ENCODE results near the gene KCNK6. TPM values are rescaled to one million over a fixed set of nuclear protein-coding genes. Genes with fewer than 3 reads are reported as not detected.

KCNK6 gene
- 10 to 100 TPM in 3 of 5 donors, 1 to 10 TPM in 2; 4.8 to 12.9 (median 12.6) TPM for total RNA-seq
- 5.2 TPM for total RNA-seq (2013)
- 12.1 to 50.2 (median 24.7) reads per million in 29 experiments for total RNA-seq

DNA sequence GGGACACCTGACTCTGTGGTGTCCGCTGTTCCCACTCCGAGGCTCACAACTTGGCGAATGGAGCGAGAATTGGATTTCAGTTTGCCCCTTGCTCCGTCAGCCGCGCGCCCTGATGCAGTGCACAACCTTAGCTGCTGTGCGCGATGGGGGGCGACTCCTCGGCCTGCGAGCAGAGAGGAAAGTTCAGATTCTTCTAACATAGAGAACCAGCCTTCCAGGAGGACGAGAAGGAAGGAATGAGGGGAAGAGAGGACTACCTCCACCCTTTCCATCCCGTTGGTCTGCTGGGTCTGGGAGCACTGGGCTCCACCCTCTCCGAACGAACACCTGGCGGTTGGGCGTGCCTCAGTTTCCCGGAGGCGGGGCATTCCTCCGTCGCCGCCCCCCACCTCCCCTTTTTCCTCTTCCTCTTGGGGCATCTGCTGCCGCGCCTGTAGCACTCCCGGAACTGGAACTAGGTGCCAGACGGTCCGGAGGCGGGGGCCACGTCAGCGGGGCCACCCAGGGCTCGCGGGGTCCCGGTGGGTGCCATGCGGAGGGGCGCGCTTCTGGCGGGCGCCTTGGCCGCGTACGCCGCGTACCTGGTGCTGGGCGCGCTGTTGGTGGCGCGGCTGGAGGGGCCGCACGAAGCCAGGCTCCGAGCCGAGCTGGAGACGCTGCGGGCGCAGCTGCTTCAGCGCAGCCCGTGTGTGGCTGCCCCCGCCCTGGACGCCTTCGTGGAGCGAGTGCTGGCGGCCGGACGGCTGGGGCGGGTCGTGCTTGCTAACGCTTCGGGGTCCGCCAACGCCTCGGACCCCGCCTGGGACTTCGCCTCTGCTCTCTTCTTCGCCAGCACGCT lies at the start of gene KCNK6:
Gene KCNK6, plus strand, starts transcription at position 425 of the 838 bp plus-strand sequence. Its CDS starts 106 bp downstream, at position 531.
- H3K36me3 ChIP-seq (ENCODE audit: control insufficient read depth in 2 of 2, extremely low read depth in 1 of 2, insufficient read depth in 1 of 2, low read length in 1 of 2) = peaks cover 0 to 3% of the 10 kb centered on the region in 2 donors
- ChIA-PET POLR2A (no interaction called here), CTCF (interaction anchor here in 1 of 2 donors (0.6 kb wide), 1 partner anchor 197 kb away, joined by 3 read pairs; no protein-coding TSS in a partner anchor)
- H3K4me3 ChIP-seq (ENCODE audit: control insufficient read depth in 1 of 2, extremely low read depth in 1 of 2, low read length in 1 of 2) = peak within 1 kb of the TSS; percentile 65 to 72
- WGBS (ENCODE audit: insufficient coverage) = 2% methylated on average over 48 of the region's 76 CpGs
- Mint-ChIP-seq H3K27me3 (no peaks in the 10 kb centered on the region), H3K9me3 (no peaks in the 10 kb centered on the region), H3K4me1 (peaks cover 53 to 59% (median 54%) of the 10 kb centered on the region in 3 donors), H3K27ac (peak within 1 kb of the TSS; percentile 71 to 73), H3K36me3 (no peaks in the 10 kb centered on the region), H3K4me3 (peak within 1 kb of the TSS; percentile 78 to 85 (median 85))
- H3K4me1 ChIP-seq (ENCODE audit: control insufficient read depth in 1 of 2, extremely low read depth in 1 of 2, insufficient read depth in 2 of 2, low read length in 2 of 2) = peaks cover 9 to 60% of the 10 kb centered on the region in 2 experiments
- peak within 1 kb of the TSS; percentile 53 for H3K27ac ChIP-seq (ENCODE audit: low read length)
- ATAC-seq (replicated peaks in 1 of 4) (peak in 2 of 4 experiments; percentile 7 to 13), DNase-seq (peak in 22 of 35 experiments; percentile 5 to 55 (median 14))
- H3K27me3 ChIP-seq (replicated peaks in 1 of 2; ENCODE audit: control insufficient read depth in 2 of 2, extremely low read depth in 1 of 2, insufficient read depth in 2 of 2, low read length in 1 of 2) = no peaks in the 10 kb centered on the region
- no peaks in the 10 kb centered on the region for H3K9me3 ChIP-seq

DNA sequence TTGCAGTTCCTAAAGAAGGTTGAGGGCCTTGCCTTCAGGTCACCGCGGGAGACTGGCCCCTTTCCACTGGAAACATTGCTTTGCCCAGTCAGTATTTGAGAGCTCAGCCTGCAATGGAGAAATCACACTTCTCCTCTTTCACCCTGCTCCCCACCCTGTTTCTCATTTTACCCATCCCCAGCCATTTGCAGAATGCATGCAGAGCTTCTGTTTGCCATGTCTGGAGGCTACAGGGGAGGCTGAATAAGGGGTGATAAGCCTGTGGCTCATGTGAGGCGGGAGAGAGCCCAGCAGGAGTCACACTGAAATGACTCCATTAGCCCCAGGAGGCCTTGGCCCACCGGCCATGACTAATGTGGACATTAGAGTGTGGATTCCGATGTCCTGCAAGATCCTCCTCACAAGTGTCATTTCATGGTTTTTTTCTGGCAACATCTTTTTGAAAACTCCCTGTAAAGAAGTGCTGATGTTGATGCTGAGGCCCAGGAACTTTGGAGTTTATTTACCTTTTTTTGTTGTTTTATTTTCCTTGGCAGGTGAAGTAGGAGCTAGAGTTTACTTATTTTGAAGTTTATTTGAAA lies 49.0 kb upstream of the KCNK6 start:
- CTCF ChIA-PET = interaction anchor here (0.5 to 0.6 kb wide), 2 partner anchors 36 to 64 kb away, joined by 5 read pairs; no protein-coding TSS in a partner anchor
- peaks cover 6% of the 10 kb centered on the region for H3K36me3 Mint-ChIP-seq
- ATAC-seq (replicated peaks in 1 of 4) = no peak
- POLR2A ChIA-PET = no interaction called here
- Histone ChIP-seq H3K27me3 (replicated peaks in 1 of 2; ENCODE audit: control insufficient read depth in 2 of 2, extremely low read depth in 1 of 2, insufficient read depth in 2 of 2, low read length in 1 of 2) (no peaks in the 10 kb centered on the region), H3K4me3 (ENCODE audit: control insufficient read depth in 1 of 2, extremely low read depth in 1 of 2, low read length in 1 of 2) (no peak overlapping the region), H3K9me3 (no peaks in the 10 kb centered on the region), H3K4me1 (ENCODE audit: control insufficient read depth in 1 of 2, extremely low read depth in 1 of 2, insufficient read depth in 2 of 2, low read length in 2 of 2) (peaks cover 0 to 2% of the 10 kb centered on the region in 2 experiments), H3K36me3 (ENCODE audit: control insufficient read depth in 2 of 2, extremely low read depth in 1 of 2, insufficient read depth in 1 of 2, low read length in 1 of 2) (no peaks in the 10 kb centered on the region), H3K27ac (ENCODE audit: low read length) (no peak overlapping the region)
- peaks cover 16 to 22% (median 21%) of the 10 kb centered on the region in 3 donors for H3K4me1 Mint-ChIP-seq
- 93% methylated on average over 4 of the region's 5 CpGs for WGBS (ENCODE audit: insufficient coverage)
- no peak overlapping the region for H3K27ac Mint-ChIP-seq
- H3K4me3 Mint-ChIP-seq = no peak overlapping the region
- H3K27me3 Mint-ChIP-seq = no peaks in the 10 kb centered on the region
- no peak for DNase-seq
- H3K9me3 Mint-ChIP-seq = no peaks in the 10 kb centered on the region

DNA sequence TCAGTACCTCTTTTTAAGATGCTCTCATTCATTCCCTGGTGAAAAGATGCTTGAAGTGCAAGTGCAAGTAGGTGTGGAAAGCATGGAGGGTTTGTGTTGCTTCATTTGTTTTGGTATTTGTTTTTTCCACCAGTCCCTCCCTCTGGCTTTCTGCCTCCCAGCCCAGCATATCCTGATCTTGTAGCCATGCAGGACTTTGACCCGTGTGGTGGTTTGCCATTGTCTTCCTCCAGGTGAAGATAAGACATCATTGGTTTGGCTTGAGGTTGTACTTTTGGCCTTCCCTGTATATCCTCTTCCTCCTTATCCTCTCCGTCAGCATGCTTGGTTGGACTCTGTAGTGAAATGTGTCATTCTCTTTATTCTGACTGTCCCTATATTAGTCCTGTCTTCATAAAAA lies 46.1 kb upstream of the KCNK6 start:
- CTCF ChIA-PET = no interaction called here
- H3K36me3 ChIP-seq (ENCODE audit: control insufficient read depth in 2 of 2, extremely low read depth in 1 of 2, insufficient read depth in 1 of 2, low read length in 1 of 2) = no peaks in the 10 kb centered on the region
- POLR2A ChIA-PET = no interaction called here
- Mint-ChIP-seq H3K27me3 (no peaks in the 10 kb centered on the region), H3K36me3 (peaks cover 6% of the 10 kb centered on the region), H3K4me3 (no peak overlapping the region), H3K9me3 (no peaks in the 10 kb centered on the region), H3K27ac (no peak overlapping the region), H3K4me1 (peaks cover 0 to under 1% (median 0%) of the 10 kb centered on the region in 3 donors)
- no peaks in the 10 kb centered on the region for H3K9me3 ChIP-seq
- no peak for DNase-seq
- no peak overlapping the region for H3K27ac ChIP-seq (ENCODE audit: low read length)
- ATAC-seq (replicated peaks in 1 of 4) = no peak
- no peak overlapping the region for H3K4me3 ChIP-seq (ENCODE audit: control insufficient read depth in 1 of 2, extremely low read depth in 1 of 2, low read length in 1 of 2)
- no CpG with 5 or more reads among the region's 2 CpGs for WGBS (ENCODE audit: insufficient coverage)
- no peaks in the 10 kb centered on the region for H3K27me3 ChIP-seq (replicated peaks in 1 of 2; ENCODE audit: control insufficient read depth in 2 of 2, extremely low read depth in 1 of 2, insufficient read depth in 2 of 2, low read length in 1 of 2)
- H3K4me1 ChIP-seq (ENCODE audit: control insufficient read depth in 1 of 2, extremely low read depth in 1 of 2, insufficient read depth in 2 of 2, low read length in 2 of 2) = no peaks in the 10 kb centered on the region

DNA sequence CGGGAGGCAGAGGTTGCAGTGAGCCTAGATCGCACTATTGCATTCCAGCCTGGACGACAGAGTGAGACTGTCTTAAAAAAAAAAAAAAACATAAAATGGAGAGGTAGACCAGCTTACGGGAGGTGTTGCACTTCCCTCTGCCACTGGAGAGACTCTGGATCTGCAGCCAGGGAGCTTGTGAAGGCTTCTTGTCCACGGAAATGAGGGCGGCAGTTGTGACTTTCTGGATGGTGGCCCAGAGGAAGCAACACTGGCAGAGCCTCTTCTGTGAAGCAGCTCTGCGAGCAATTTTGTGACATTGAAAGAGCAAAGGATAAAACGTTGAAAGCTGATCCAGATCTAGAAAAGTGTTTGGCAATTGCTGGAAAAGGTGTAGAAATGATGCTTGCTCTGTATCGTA lies 44.9 kb upstream of the KCNK6 start:
- Histone ChIP-seq H3K4me1 (ENCODE audit: control insufficient read depth in 1 of 2, extremely low read depth in 1 of 2, insufficient read depth in 2 of 2, low read length in 2 of 2) (no peaks in the 10 kb centered on the region), H3K36me3 (ENCODE audit: control insufficient read depth in 2 of 2, extremely low read depth in 1 of 2, insufficient read depth in 1 of 2, low read length in 1 of 2) (no peaks in the 10 kb centered on the region), H3K27me3 (replicated peaks in 1 of 2; ENCODE audit: control insufficient read depth in 2 of 2, extremely low read depth in 1 of 2, insufficient read depth in 2 of 2, low read length in 1 of 2) (no peaks in the 10 kb centered on the region), H3K27ac (ENCODE audit: low read length) (no peak overlapping the region), H3K4me3 (ENCODE audit: control insufficient read depth in 1 of 2, extremely low read depth in 1 of 2, low read length in 1 of 2) (no peak overlapping the region), H3K9me3 (no peaks in the 10 kb centered on the region)
- DNase-seq (no peak), ATAC-seq (replicated peaks in 1 of 4) (no peak)
- Mint-ChIP-seq H3K9me3 (no peaks in the 10 kb centered on the region), H3K36me3 (peaks cover 6% of the 10 kb centered on the region), H3K27ac (no peak overlapping the region), H3K4me3 (no peak overlapping the region), H3K4me1 (no peaks in the 10 kb centered on the region), H3K27me3 (no peaks in the 10 kb centered on the region)
- ChIA-PET POLR2A (no interaction called here), CTCF (no interaction called here)
- 80% methylated on average over 5 of the region's 9 CpGs for WGBS (ENCODE audit: insufficient coverage)

DNA sequence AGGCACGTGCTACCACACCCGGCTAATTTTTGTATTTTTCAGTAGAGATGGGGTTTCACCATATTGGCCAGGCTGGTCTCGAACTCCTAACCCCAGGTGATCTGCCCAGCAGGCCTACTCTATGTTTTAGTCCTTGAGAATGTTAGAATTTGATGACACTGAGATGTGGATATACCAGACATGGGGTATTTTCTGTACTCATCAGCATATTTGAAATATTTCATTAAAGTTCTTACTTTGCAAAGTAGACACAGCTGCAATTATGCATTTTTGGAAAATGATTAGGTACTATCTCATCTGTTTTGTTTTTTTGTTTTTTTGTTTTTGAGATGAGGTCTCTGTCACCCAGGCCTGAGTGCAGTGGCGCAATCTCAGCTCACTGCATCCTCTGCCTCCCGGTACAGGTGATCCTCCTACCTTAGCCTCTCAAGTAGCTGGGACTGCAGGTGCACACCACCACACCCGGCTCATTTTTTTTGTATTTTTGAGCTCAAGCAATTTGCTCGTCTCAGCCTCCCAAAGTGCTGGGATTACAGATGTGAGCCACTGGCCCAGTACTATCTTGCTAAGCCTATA lies 42.6 kb upstream of the KCNK6 start:
- no peaks in the 10 kb centered on the region for H3K9me3 Mint-ChIP-seq
- no peak for ATAC-seq (replicated peaks in 1 of 4)
- no peaks in the 10 kb centered on the region for H3K36me3 Mint-ChIP-seq

DNA sequence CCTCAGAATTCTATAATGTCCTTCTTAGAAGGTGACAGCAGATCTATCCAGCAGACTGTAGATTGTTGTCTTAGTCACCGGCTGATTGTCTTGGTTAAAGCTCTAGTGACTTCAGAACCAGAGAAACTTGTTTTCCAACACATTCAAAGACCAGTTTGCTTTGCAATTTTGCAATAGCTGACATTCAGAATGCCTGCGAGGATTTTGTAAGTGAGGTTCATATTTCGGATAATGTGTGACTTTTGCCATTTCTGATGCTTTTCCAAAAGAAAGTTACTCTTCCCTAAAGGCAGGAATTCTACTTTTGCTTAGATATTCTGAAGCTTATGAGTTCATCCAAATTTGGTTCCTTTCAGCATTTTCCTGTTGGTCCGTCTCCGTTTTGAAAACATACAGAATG lies 42.1 kb upstream of the KCNK6 start:
- Histone ChIP-seq H3K27me3 (replicated peaks in 1 of 2; ENCODE audit: control insufficient read depth in 2 of 2, extremely low read depth in 1 of 2, insufficient read depth in 2 of 2, low read length in 1 of 2) (no peaks in the 10 kb centered on the region), H3K4me3 (ENCODE audit: control insufficient read depth in 1 of 2, extremely low read depth in 1 of 2, low read length in 1 of 2) (no peak overlapping the region), H3K4me1 (ENCODE audit: control insufficient read depth in 1 of 2, extremely low read depth in 1 of 2, insufficient read depth in 2 of 2, low read length in 2 of 2) (peaks cover 2 to 5% of the 10 kb centered on the region in 2 experiments), H3K27ac (ENCODE audit: low read length) (no peak overlapping the region), H3K36me3 (ENCODE audit: control insufficient read depth in 2 of 2, extremely low read depth in 1 of 2, insufficient read depth in 1 of 2, low read length in 1 of 2) (no peaks in the 10 kb centered on the region), H3K9me3 (no peaks in the 10 kb centered on the region)
- ChIA-PET CTCF (no interaction called here), POLR2A (no interaction called here)
- DNase-seq (no peak), ATAC-seq (replicated peaks in 1 of 4) (no peak)
- Mint-ChIP-seq H3K27ac (no peak overlapping the region), H3K36me3 (no peaks in the 10 kb centered on the region), H3K27me3 (no peaks in the 10 kb centered on the region), H3K4me1 (peaks cover 10 to 12% (median 10%) of the 10 kb centered on the region in 3 donors), H3K9me3 (no peaks in the 10 kb centered on the region), H3K4me3 (no peak overlapping the region)
- 100% methylated on average over 2 of the region's 5 CpGs for WGBS (ENCODE audit: insufficient coverage)

More for the DNA sequence above, 42.6 kb upstream of the KCNK6 start:
- WGBS (ENCODE audit: insufficient coverage) = 92% methylated on average over 2 of the region's 7 CpGs
- Mint-ChIP-seq H3K27me3 (no peaks in the 10 kb centered on the region), H3K27ac (no peak overlapping the region), H3K4me3 (no peak overlapping the region), H3K4me1 (peaks cover 5 to 7% (median 5%) of the 10 kb centered on the region in 3 donors)
- no peaks in the 10 kb centered on the region for H3K9me3 ChIP-seq
- ChIA-PET CTCF (no interaction called here), POLR2A (no interaction called here)
- H3K27ac ChIP-seq (ENCODE audit: low read length) = no peak overlapping the region
- peaks cover 0 to 2% of the 10 kb centered on the region in 2 experiments for H3K4me1 ChIP-seq (ENCODE audit: control insufficient read depth in 1 of 2, extremely low read depth in 1 of 2, insufficient read depth in 2 of 2, low read length in 2 of 2)
- H3K27me3 ChIP-seq (replicated peaks in 1 of 2; ENCODE audit: control insufficient read depth in 2 of 2, extremely low read depth in 1 of 2, insufficient read depth in 2 of 2, low read length in 1 of 2) = no peaks in the 10 kb centered on the region
- no peaks in the 10 kb centered on the region for H3K36me3 ChIP-seq (ENCODE audit: control insufficient read depth in 2 of 2, extremely low read depth in 1 of 2, insufficient read depth in 1 of 2, low read length in 1 of 2)
- no peak for DNase-seq
- no peak overlapping the region for H3K4me3 ChIP-seq (ENCODE audit: control insufficient read depth in 1 of 2, extremely low read depth in 1 of 2, low read length in 1 of 2)
